Glomerular endothelial cell (primary cell): ENCODE measurements around the gene COL2A1. TPM values are rescaled to one million over a fixed set of nuclear protein-coding genes. Genes with fewer than 3 reads are reported as not detected.

Experiments used
- DNase-seq: peaks from one replicate; pipeline ENCODE4 v3.0.0-alpha.2; 2011; ENCODE audit warnings: low read depth, low spot score; ENCODE audit errors: extremely low read depth
- total RNA-seq: library from RNA; depleted of rRNA; stranded (reverse); fragments of >200 nt; gene quantifications from 2 replicates; pipeline ENCODE4 v1.2.3, GENCODE V29; 2015

COL2A1 gene
- total RNA-seq, 1 donor from 2014 or later, result not detected

DNA sequence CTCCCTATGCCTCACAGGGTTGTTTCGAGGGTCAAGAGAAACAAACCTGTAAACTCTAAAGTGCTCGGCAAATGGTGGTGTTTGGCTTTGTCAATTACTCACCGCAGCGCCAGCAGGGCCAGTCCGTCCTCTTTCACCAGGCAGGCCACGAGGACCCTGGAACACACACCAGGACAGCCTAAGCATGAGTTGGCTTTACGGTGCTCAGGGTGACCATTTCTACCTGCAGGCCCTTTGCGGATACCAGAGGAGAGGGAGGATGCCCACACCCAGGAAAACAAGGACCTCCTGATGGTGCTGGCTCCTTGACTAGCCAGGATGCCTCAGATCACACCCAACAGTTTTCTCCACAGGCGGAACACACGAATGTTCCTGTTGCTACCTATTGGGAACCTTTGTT lies 11.5 kb downstream of the COL2A1 start:
- DNase-seq, result no peak

DNA sequence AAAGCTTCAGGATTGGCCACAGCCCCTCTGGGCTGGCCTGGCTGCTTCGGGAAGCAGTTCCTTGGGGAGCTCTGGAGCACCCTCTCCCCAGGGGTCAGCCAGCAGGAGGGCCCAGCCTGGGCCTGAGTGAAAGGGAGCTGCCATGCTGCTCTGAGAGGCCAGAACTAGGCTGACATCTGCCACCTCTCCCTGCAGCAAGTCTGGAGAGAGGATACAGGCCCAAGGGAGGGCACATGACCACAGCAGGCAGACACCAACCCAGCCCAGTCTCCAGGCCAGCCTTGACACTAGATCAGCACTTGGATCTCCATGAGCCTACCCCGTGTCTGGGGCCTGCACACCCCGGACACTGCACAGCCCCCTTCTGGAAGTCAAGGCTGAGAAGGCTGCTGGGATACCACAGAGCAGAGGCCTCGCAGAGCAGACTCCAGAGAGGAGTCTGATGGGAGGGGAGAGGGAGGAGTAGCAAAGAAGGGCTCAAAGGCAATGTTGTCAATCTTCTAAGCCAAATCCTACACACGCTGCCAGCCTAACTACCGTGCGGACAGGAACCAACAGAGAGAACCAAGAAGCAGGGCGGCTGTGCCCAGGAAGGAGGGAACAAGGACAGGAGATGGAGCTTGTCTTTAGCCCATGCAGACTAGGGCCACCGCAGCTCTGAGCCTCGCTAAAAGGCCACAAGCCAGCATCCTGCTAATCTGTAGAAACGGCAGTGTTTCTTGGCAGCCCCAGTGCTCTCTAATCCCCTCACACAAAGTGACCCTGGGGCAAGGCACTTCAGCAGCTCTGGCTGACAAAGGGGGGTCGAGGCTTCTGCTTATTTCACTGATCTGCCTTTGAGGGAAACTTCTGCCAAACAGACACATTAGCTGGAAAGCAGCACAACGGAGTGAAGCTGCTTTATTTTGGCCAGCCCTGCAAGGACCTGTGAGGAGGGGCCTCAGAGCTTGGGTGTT lies 12.9 kb downstream of the COL2A1 start:
- DNase-seq, result no peak

DNA sequence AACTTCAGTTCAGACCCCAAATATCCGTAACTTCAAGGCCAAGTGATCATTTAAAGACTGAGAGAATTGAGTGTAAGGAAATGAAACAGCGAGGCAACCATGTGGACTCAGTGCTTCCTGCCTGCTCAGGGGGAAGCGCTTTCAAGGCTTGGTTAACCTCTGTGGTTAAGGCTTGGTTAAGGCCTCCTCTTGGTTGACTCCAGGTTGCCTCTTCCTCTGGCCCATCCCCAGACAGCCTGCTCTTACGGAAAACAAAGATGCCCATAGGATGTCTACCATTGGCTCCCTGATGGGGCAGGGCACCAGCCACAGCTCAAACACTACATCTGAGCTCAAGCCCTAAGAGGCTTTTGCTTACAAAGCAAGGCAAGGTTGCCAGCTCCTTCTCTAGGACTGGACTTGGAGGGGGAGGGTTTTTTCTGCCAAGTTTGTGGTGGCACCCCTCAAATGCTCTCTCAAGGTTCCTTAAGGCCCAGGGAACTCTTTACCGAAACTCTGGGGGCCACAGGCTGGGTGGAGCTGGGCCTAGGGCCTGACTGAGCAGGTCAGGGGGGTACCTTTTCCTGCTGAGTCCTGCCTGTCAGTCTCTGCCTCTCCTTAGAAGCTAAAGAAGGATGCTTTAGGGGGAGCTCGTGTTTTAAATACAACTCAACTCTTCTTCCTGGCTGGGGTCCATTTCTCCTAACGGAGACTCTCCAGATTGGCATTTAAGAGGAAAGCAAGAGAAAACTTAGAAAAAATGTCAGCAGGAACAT lies 13.7 kb downstream of the COL2A1 start:
- DNase-seq, result no peak

DNA sequence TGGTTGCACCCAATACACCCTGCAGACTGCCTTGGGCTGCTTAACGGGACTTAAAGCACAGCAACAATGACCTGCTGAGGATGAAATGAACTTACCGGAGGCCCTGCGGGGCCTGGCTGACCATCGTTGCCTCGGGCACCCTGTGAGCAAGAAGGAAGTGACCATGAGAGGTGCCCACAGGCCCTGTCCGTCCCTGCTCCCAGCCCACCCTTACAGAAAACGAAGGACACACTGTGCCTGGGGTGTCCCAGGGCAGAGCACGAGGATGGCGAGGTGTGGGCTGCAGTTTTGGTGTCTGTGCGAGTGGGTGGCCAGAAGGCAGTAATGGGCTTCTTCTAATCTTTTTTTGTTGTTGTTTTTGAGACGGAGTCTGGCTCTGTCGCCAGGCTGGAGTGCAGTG lies 14.6 kb downstream of the COL2A1 start:
- no peak for DNase-seq

DNA sequence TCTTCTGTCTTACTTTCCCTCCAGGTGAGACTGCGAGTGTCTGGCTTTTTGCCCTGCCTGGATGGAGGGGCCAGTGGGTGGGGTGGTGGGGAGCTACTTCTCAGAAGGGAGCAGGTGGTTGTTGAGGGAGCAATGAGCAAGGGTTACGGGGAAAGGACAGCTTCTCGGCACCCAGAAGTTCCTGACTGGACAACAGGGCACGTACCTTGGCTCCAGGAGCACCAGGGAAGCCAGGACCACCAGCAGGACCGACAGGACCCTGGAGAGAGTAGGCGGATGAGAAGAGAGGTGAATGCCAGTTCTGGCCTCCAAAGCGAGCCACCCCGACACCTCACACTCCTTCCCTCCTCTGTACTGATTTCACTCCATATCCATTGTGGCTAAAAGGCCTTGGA lies 15.3 kb downstream of the COL2A1 start:
- no peak for DNase-seq

DNA sequence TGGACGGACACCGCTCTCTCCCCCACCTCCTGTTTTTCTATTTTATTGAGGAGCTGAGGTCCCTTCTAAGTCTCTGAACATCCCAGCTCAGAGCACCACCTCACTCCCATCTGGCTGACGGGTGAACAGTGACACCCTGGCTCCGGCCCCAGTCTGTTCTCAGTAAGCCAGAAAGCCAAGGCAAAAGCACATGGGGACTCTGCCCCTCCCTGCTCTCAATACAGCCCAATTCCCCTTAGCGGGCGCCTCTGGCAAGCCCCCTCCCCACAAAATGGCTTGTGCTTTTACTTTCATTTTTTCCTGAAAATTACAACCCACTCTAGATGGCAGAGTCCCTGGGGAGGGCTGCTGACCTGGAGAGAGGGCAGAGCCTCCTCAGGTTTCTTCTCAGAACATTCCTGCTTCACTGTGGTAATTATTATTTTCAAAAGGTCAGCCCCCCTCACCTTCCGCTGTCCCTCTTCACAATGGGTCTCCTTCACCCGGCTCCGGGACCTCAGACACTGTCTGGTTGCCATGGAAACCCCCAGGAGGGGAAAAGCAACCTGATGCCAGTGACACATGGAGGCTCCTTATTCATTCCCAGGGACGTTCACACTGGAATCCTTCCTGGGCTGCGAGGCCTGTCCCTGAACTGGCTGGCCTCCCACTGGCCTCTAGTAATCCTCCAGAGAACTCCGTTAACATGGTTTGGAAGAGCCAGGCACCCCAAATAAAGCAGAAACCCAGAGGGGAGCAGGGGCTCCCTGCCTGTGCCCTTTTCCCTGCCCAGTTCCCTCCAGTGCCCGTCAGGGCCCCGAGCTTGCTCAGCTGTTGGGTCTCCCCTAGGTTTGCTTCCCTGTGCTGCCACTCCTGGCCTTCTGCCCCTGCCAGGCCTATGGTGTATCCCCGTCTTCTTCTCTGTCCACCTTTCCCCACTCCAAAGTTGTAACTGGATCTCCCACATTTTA lies 15.9 kb downstream of the COL2A1 start:
- DNase-seq, result no peak

DNA sequence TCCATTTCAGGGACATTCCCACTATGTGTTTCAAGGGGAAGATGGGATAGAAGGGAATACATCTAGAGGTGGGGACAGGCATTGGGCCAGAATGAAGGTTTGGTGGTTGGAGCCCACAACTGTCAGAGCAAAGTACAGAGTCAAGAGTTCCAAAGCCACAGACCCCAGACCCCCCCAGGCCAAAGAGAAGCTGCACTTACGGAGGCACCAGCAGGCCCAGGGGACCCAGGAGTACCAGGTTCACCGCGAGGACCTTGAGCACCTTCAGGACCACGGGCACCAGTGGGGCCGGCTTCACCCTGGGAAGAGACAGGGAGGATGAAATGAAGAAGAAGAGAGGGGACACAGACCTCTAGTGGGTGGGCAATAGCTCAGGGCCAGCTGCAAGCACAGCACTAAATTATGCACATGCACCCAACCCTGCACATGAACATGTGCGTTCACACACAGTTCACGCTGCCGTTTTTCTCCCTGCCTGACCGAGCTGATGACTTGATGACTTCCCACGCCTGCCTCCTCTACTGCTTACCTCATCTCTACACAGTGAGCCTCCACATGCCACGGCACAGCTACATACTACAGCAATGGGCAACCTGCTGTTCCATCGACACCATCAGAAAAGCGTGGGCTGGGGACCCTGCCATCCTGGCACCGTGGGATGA lies 16.7 kb downstream of the COL2A1 start:
- DNase-seq, result no peak

DNA sequence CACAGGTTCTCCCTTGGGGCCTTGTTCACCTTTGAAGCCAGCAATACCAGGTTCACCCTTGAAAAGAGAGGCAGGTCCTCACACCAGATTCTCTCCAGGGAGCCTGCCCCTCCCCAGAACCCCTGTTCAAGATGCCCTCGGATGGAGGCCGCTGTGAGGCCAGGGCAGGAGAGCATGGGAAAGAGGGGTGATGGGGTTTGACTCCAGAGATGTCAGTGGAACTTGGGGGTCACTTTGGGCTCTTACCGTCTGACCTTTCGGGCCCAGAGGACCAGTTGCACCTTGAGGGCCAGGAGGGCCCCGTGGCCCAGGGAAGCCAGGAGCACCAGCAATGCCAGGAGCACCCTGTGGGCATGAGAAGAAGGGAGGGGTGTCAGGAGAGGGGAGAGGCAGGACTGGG lies 17.4 kb downstream of the COL2A1 start:
- no peak for DNase-seq

DNA sequence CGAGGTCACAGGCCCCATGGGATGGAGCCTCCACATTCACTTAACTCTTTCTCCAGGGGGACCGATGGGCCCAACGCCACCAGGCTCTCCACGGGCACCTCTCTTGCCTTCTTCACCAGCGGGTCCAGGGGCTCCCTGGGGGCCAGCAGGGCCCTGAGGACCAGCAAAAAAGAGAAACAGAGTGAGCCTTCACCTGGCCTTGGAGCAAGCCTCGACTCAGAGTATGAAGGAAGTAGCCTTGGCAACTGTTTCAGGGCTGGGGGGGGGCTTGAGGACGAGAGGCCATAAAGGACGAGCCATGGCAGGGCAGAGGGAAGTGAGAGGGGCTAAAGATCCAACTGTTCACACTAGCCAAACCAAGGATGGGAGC lies 18.0 kb downstream of the COL2A1 start:
- DNase-seq, result no peak

DNA sequence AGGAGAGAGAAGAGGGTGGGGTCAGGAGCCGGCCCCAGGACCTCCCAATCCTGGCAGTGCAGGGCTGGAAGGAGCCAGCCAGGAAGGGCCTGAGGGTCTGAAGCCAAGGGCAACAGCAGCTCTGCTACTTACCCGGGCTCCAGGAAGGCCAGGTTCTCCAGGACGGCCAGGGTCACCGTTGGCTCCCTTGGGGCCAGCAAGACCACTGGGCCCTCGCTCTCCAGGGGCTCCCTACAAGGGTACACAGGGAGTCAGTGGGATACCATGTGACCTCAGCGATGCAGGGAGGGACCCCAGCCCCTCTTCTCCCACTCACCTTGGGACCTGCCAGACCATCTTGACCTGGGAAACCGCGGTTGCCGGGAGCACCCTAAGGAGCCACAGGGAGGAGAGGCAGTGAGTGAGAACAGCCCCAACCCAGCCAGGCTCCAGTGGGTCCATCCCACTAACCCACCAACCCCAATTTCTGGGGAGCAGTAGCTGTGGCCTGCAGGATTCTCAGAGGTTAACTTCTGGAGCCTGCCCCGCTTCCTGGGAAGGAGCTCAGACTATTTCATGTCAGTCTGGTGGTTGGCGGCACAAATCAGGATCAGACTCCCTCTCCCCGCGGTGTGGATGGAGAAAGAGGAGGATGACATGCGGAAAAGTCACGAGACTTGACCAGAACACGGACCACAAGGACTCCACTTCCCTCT lies 18.5 kb downstream of the COL2A1 start:
- DNase-seq, result no peak

DNA sequence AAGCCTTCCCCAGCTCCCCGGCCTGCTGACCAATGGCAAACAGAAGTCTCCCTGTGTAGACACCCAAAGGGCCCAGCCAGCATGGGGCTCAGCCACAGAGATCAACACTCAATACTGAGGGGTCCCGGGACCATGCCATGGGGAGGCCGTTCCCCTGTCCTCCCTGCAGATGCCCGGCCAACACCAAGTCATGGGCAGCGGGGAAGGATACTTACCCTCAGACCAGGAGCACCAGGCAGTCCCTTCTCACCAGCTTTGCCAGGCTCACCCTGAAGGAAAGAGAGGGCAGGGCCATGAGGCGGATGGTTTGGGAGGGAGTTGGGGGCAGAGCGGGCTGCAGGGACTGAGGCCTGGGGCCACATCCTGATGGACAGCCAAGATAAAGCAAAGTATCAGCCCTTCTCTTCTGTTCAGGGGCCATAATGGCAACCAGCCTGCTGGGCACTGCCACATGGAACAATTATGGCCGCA lies 19.9 kb downstream of the COL2A1 start:
- DNase-seq, result no peak

DNA sequence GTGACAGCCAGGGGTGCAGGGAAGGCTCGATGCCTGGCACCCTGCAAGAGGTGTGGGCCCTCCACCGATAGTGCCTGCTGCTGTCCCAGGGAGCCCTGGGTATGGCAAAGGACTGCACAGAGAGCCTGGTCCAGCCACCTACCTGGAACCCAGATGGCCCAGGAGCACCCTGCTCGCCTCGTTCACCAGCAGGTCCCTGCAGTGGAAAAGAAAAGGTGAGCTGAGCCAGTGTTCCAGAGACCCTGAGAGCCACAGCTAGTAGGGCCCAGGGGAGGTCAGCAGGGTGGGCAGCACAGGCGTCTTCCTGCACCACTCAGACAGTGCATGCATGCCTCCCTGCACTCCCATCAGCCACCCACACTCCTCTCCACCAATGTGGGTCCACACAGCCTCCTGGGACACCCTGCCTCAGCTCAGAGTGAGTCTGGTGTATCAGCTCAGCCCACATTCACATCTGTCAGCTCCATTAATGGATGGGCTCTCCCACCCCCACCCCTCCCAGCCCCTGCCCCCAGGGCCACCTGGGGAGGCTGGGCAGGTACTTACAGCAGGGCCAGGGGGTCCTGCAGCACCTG lies 20.6 kb downstream of the COL2A1 start:
- DNase-seq, result no peak

DNA sequence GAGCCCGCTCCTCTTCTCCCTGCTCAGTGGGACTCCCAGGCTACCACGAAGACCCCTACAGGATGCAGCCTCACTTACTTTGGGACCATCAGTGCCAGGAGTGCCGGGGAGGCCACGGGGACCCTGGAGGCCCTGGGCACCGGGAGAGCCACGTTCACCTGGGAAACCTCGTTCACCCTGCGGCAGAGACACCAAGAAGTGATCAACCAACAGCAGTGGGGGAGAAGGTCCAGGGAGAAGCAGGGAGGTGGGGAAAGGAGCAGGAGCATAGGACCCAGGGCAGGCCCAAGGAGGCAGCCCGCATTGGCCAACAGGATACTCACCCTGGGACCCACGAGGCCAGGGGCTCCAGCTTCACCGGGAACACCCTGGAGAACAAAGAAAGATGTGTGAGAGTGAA lies 21.5 kb downstream of the COL2A1 start:
- DNase-seq, result no peak

DNA sequence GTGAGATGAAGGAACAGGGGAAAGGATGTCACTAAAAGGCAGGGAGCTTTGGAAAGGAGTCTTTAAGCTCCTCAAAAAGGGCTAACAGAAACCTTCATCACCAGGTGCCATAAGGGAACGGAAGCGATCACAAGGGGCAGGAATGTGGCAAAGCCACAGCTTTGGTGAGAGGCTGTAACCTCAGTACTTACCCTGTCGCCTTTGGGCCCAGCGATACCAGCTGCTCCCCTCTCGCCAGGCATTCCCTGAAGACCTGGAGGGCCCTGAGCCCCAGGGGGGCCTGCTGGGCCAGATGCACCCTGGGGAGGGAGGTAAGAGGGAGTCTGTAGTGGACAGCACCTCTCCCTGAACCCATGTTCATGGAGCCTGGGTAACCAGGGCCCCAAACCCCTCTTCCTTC lies 22.0 kb downstream of the COL2A1 start:
- no peak for DNase-seq

DNA sequence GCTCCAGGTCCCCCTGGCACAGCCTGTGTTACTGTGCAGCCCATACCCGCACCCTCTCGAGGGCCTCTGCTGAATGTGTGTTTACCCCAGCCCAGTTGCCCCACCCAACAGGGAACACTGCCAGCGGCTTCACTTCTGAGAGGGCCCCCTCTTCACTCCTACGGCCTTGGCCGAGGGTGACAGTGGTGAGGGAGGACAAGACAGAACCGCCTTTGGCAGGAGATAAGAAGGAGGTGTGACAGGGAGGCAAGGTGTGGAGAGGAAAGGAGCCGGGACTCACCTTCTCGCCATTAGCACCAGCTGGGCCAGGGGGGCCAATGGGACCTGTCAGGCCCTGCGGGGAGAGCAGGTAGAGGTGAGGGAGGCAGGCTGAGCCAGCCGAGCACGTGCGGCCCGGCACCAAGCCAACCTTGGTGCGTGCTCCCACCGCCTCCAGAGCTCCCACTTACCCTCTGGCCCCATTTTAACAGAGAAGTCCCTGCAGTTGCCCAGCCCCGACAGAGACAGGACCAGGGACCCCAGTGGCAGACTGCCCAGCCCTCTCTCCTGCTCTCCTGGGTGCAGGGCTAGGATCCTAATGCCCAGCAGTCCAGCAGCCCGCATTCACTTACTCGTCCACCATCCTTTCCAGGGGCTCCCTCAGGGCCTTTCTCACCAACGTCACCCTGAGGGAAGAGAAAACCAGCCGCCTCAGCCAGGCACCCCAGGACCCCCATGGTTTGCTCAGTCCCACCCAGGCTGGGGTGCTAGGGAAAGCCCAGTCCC lies 22.6 kb downstream of the COL2A1 start:
- DNase-seq, result no peak

DNA sequence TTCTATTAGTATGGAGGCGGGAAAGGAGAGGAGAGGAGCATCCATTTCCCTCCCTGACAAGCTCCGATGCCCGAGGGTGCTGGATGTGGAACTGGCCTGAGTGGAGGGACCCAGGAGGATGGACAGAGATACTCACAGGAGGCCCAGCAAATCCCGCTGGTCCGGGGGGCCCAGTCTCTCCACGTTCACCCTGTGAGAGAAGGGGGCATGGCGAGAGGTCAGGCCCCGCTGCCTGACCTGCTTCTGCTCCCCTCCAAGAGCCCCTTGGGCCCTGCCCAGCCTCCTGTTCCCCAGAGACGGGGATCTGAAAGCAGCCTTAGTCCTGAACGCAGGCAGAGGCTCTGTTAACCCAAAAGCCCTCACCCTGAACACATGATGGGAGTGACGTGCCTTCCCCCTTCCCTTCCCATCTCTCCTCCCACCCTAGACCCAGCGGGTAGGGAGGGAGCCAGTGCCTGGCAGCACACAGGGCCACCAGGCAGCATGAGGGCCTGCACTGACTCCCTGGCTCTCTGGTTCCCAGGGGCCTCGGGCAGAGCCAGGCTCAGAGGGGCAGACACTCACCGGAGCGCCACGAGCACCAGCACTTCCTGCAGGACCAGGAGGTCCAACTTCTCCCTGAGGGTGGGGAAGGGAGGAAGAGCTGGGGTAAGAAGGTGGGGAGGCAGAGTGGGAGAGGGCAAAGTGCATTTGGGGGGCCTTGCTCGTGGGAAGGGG lies 23.3 kb downstream of the COL2A1 start:
- DNase-seq, result no peak

DNA sequence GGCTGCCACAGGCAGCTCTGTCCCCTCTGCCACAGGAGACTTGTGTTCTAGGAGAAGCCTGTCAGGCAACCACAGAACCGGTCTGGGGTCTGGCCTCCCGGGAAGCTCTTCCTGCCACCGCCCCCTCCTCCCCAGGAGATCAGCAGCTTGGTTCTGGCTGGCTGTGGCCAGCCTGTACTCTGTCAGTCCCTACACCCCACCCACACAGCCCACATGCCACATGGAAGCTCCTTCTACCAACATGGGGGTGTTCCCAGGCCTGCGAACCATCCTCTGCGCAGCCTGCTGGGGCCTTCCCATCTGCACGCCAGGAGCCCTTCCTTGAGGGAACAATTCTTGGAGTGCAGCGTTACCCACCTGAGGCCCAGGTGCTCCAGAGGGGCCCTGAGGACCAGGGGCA lies 24.1 kb downstream of the COL2A1 start:
- no peak for DNase-seq

DNA sequence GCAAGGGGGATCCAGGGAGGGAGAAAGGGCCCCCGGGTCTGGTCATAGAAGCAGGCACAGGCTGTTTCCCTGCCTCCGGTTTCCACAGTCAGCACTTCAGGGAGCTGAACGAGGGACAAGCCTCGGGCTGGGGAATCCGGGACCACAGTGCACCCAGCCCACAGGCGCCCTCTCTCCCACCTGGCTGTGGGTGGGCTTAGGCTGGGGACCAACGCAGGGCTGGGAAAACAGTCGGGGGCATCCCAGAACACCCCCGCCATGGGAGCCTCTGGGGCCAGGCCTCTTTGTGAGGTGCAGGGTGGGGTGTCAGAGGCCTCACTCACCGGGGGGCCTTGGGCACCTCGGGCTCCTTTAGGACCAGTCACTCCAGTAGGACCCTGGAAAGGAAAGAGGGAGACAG lies 24.6 kb downstream of the COL2A1 start:
- no peak for DNase-seq
